Measurements from ENCODE around the gene RNF169.

DNA sequence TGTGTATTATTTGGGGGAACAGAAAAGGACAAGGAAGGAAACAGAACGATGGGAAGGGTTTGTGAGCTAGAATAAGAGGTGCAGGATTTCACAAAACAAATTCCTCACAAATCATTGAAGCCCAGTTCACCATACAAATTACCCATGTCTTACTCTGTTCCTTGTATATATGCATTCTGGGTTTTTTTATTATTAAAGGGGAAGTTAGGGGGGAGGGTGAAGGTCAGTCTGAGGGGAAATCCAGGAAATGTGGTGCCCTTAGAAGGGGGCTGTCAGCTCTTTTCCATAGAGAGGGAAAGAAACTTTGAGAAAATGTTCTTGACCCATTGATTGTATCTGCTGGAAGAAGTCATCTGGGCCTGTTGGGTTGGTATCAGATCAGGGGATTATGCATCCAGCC is 90.8 kb downstream of the RNF169 start:
- TF ChIP-seq CTCF (conservative IDR thresholded peaks at IDR 0.05; ENCODE audit: low read depth, low read length) (no peak), MAFK (IDR thresholded peaks at IDR 0.05; ENCODE audit: low read depth, low read length) (no peak), CEBPB (IDR thresholded peaks at IDR 0.05; ENCODE audit: low read depth, low read length) (no peak), POLR2A (IDR thresholded peaks at IDR 0.05; ENCODE audit: low read depth, low read length) (no peak), NFE2L2 (IDR thresholded peaks at IDR 0.05; ENCODE audit: low read depth, low read length) (no peak), RCOR1 (IDR thresholded peaks at IDR 0.05; ENCODE audit: insufficient replicate concordance, low read length) (no peak), CHD1 (IDR thresholded peaks at IDR 0.05; ENCODE audit: low read depth, low read length) (no peak), FOS (IDR thresholded peaks at IDR 0.05; ENCODE audit: low read depth, low read length) (no peak), MXI1 (IDR thresholded peaks at IDR 0.05; ENCODE audit: borderline replicate concordance, low read depth, low read length) (no peak), RFX5 (IDR thresholded peaks at IDR 0.05; ENCODE audit: low read depth, low read length) (no peak), RAD21 (IDR thresholded peaks at IDR 0.05; ENCODE audit: low read length) (no peak)
- TF ChIP-seq, protein P1, sequence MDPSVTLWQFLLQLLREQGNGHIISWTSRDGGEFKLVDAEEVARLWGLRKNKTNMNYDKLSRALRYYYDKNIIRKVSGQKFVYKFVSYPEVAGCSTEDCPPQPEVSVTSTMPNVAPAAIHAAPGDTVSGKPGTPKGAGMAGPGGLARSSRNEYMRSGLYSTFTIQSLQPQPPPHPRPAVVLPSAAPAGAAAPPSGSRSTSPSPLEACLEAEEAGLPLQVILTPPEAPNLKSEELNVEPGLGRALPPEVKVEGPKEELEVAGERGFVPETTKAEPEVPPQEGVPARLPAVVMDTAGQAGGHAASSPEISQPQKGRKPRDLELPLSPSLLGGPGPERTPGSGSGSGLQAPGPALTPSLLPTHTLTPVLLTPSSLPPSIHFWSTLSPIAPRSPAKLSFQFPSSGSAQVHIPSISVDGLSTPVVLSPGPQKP (IDR thresholded peaks at IDR 0.05; ENCODE audit: borderline replicate concordance, low read depth, low read length), result no peak
